IMR-90 (cell line): ENCODE measurements around the gene EFHC2. TPM values are rescaled to one million over a fixed set of nuclear protein-coding genes. Genes with fewer than 3 reads are reported as not detected.

ENCODE experiments used
- ATAC-seq: fragments of 200-7000 bp; cut with Tn5 transposase; 2 replicates; pipeline ENCODE4 v1.9.1; 2020; ENCODE audit warnings: low read depth, mild to moderate bottlenecking, moderate library complexity
- BruUV-seq: library from RNA; stranded (reverse); fragments of 400-500 nt; replicated peaks from 2 replicates; lab custom pipeline; 2021; lab: Mats Ljungman, UMichigan
- CTCF ChIA-PET: fragments of 300-600 bp; formaldehyde crosslinking; extraction: SDS; loops from one replicate; lab custom pipeline; 2021; ENCODE audit warnings: antibody characterized with exemption; lab: Yijun Ruan, JAX
- POLR2A ChIA-PET: fragments of 300-600 bp; sonication (Branson Sonifier 250); formaldehyde crosslinking; loops from one replicate; lab custom pipeline; 2022; ENCODE audit warnings: antibody characterized with exemption; ENCODE audit not compliant: unreplicated experiment; lab: Charles Lee
- DNase-seq: peaks from one replicate; pipeline ENCODE4 v3.0.0; 2013
- H2AFZ ChIP-seq: replicated peaks from 2 replicates; pipeline ENCODE3; 2013; ENCODE audit warnings: low read length, mild to moderate bottlenecking; ENCODE audit not compliant: poor library complexity
- H2AK5ac ChIP-seq: 2 replicates; pipeline ENCODE4 v1.6.1; 2013; ENCODE audit warnings: low read depth, low read length, inconsistent platforms
- H2AK9ac ChIP-seq: replicated peaks from 2 replicates; pipeline ENCODE3; 2013; ENCODE audit warnings: mild to moderate bottlenecking, low read depth, low read length, moderate library complexity; ENCODE audit not compliant: poor library complexity
- H2BK120ac ChIP-seq: 2 replicates; pipeline ENCODE4 v1.6.1; 2013; ENCODE audit warnings: low read depth, low read length, inconsistent platforms
- H2BK15ac ChIP-seq: 3 replicates; pipeline ENCODE4 v1.6.1; 2013; ENCODE audit warnings: low read depth, low read length, inconsistent platforms
- H2BK20ac ChIP-seq: 2 replicates; pipeline ENCODE4 v1.6.1; 2013; ENCODE audit warnings: low read depth, mild to moderate bottlenecking, inconsistent platforms, low read length, moderate library complexity
- H2BK5ac ChIP-seq: 2 replicates; pipeline ENCODE4 v1.6.1; 2013; ENCODE audit warnings: mild to moderate bottlenecking, low read depth, low read length, inconsistent platforms; ENCODE audit not compliant: poor library complexity, severe bottlenecking
- H3K14ac ChIP-seq: replicated peaks from 2 replicates; pipeline ENCODE4 v1.6.1; 2013; ENCODE audit warnings: low read depth, low read length, inconsistent platforms
- H3K18ac ChIP-seq: 2 replicates; pipeline ENCODE4 v1.6.1; 2013; ENCODE audit warnings: low read depth, low read length, control low read depth
- H3K23ac ChIP-seq: 2 replicates; pipeline ENCODE4 v1.6.1; 2013; ENCODE audit warnings: low read depth, low read length, inconsistent platforms
- H3K27ac ChIP-seq: 2 replicates; pipeline ENCODE4 v1.5.1; 2013; ENCODE audit warnings: mild to moderate bottlenecking, control low read depth, low read length; ENCODE audit not compliant: insufficient read depth
- H3K27me3 ChIP-seq: 2 replicates; pipeline ENCODE4 v1.6.1; 2013; ENCODE audit warnings: low read length; ENCODE audit not compliant: control insufficient read depth, insufficient read depth
- H3K36me3 ChIP-seq: 2 replicates; pipeline ENCODE4 v1.6.1; 2013; ENCODE audit warnings: low read length, mixed read lengths; ENCODE audit not compliant: control insufficient read depth, insufficient read depth
- H3K4ac ChIP-seq: 2 replicates; pipeline ENCODE4 v1.6.1; 2013; ENCODE audit warnings: low read depth, low read length, inconsistent platforms
- H3K4me1 ChIP-seq: 2 replicates; pipeline ENCODE4 v1.6.1; 2013; ENCODE audit warnings: low read length, mixed read lengths; ENCODE audit not compliant: control insufficient read depth, insufficient read depth
- H3K4me2 ChIP-seq: 2 replicates; pipeline ENCODE4 v1.6.1; 2013; ENCODE audit warnings: low read depth, mild to moderate bottlenecking, control low read depth, low read length, moderate library complexity
- H3K4me3 ChIP-seq: 2 replicates; pipeline ENCODE4 v1.5.1; 2013; ENCODE audit warnings: low read depth, mild to moderate bottlenecking, control low read depth, low read length, moderate library complexity; ENCODE audit not compliant: insufficient read depth
- H3K56ac ChIP-seq: 2 replicates; pipeline ENCODE4 v1.6.1; 2013; ENCODE audit warnings: low read length, inconsistent platforms; ENCODE audit not compliant: insufficient read depth; ENCODE audit errors: extremely low read depth
- H3K79me1 ChIP-seq, 2 experiments: 2 replicates each; pipeline ENCODE4 v1.6.1; 2013; ENCODE audit warnings: low read length in 2 of 2, inconsistent platforms in 1 of 2, low read depth in 1 of 2
- H3K9ac ChIP-seq: 2 replicates; pipeline ENCODE4 v1.6.1; 2013; ENCODE audit warnings: low read depth, low read length, control low read depth
- H3K9me1 ChIP-seq: 2 replicates; pipeline ENCODE4 v1.6.1; 2013; ENCODE audit warnings: low read length, inconsistent platforms; ENCODE audit not compliant: insufficient read depth
- H3K9me3 ChIP-seq: 2 replicates; pipeline ENCODE4 v1.6.1; 2013; ENCODE audit warnings: low read length; ENCODE audit not compliant: control insufficient read depth, insufficient read depth
- H4K20me1 ChIP-seq: 2 replicates; pipeline ENCODE4 v1.6.1; 2013; ENCODE audit warnings: low read length, inconsistent platforms; ENCODE audit not compliant: insufficient read depth
- H4K5ac ChIP-seq: 2 replicates; pipeline ENCODE4 v1.6.1; 2013; ENCODE audit warnings: mild to moderate bottlenecking, low read depth, low read length, control low read depth
- H4K8ac ChIP-seq, 2 experiments: 2 replicates each; pipeline ENCODE4 v1.6.1; 2013; ENCODE audit warnings: low read depth in 2 of 2, low read length in 2 of 2, control low read depth in 1 of 2, inconsistent platforms in 1 of 2
- H4K91ac ChIP-seq: 2 replicates; pipeline ENCODE4 v1.6.1; 2013; ENCODE audit warnings: low read depth, low read length, inconsistent platforms; ENCODE audit not compliant: insufficient read depth
- BHLHE40 ChIP-seq: fragments of 150-350 bp; IDR thresholded peaks from 2 replicates; pipeline ENCODE4 v1.6.1; 2016; ENCODE audit warnings: mild to moderate bottlenecking, low read depth, low read length
- CEBPB ChIP-seq: IDR thresholded peaks from 2 replicates; pipeline ENCODE4 v1.6.1; 2012; ENCODE audit warnings: low read depth, low read length, improper control_type of control experiment
- CHD1 ChIP-seq: IDR thresholded peaks from 2 replicates; pipeline ENCODE4 v1.6.1; 2012; ENCODE audit warnings: low read depth, low read length, improper control_type of control experiment
- FOS ChIP-seq: fragments of 150-350 bp; IDR thresholded peaks from 2 replicates; pipeline ENCODE4 v1.6.1; 2016; ENCODE audit warnings: low read depth, low read length
- MAFK ChIP-seq: IDR thresholded peaks from 2 replicates; pipeline ENCODE4 v1.6.1; 2012; ENCODE audit warnings: low read depth, low read length, improper control_type of control experiment
- MAZ ChIP-seq: IDR thresholded peaks from 2 replicates; pipeline ENCODE4 v1.6.1; 2012; ENCODE audit warnings: low read depth, mild to moderate bottlenecking, low read length, improper control_type of control experiment, moderate library complexity, borderline replicate concordance
- MXI1 ChIP-seq: IDR thresholded peaks from 2 replicates; pipeline ENCODE4 v1.6.1; 2012; ENCODE audit warnings: low read depth, mild to moderate bottlenecking, low read length, moderate library complexity, borderline replicate concordance
- NFE2L2 ChIP-seq: fragments of 150-350 bp; IDR thresholded peaks from 2 replicates; pipeline ENCODE4 v1.6.1; 2016; ENCODE audit warnings: low read depth, mild to moderate bottlenecking, low read length
- RAD21 ChIP-seq: IDR thresholded peaks from 2 replicates; pipeline ENCODE4 v1.6.1; 2012; ENCODE audit warnings: low read length, improper control_type of control experiment
- RCOR1 ChIP-seq: IDR thresholded peaks from 2 replicates; pipeline ENCODE4 v1.6.1; 2012; ENCODE audit warnings: mild to moderate bottlenecking, low read length, improper control_type of control experiment; ENCODE audit not compliant: insufficient replicate concordance
- RFX5 ChIP-seq: IDR thresholded peaks from 2 replicates; pipeline ENCODE4 v1.8.0; 2012; ENCODE audit warnings: low read depth, mild to moderate bottlenecking, low read length, moderate library complexity
- SMC3 ChIP-seq: fragments of 150-350 bp; IDR thresholded peaks from 2 replicates; pipeline ENCODE4 v1.6.1; 2016; ENCODE audit warnings: low read depth, mild to moderate bottlenecking, antibody characterized with exemption, low read length, moderate library complexity
- WGBS, 2 experiments: methylation state at CpG; one replicate each; pipeline versions ENCODE4 v1.1.5 to v1.1.7; 2013; ENCODE audit warnings: missing lambda C conversion rate in 2 of 2; ENCODE audit not compliant: insufficient read length in 1 of 2; ENCODE audit errors: extremely low coverage in 2 of 2; 5-methylcytosine and 5-hydroxymethylcytosine counted together
- dilution Hi-C: fragments of 300-500 bp; cut with HindIII; formaldehyde crosslinking; loops from one replicate; pipeline ENCODE4 v1.14.3; 2018; ENCODE audit warnings: low sequenced_read_pairs; ENCODE audit not compliant: unreplicated experiment
- in situ Hi-C: fragments of 300-500 bp; cut with MboI; formaldehyde crosslinking; loops from 3 replicates; pipeline ENCODE4 v1.14.3; 2019; ENCODE audit warnings: low sequenced_read_pairs, inconsistent platforms, mixed read lengths
- intact Hi-C: fragments of 100-400 bp; cut with micrococcal nuclease; formaldehyde crosslinking; loops from 2 replicates; pipeline ENCODE4 v1.10.0; 2022
- polyA plus RNA-seq, 3 experiments: library from polyadenylated mRNA; depleted of rRNA; stranded (reverse); fragments of >200 nt; gene quantifications; 2 replicates each; pipeline ENCODE4 v1.2.3, GENCODE V29; 2012; ENCODE audit warnings: low replicate concordance in 1 of 3
- total RNA-seq: library from RNA; depleted of rRNA; stranded (reverse); fragments of >200 nt; gene quantifications from 2 replicates; pipeline ENCODE4 v1.2.3, GENCODE V29; 2012
- TF ChIP-seq, protein P1 (sequence below): fragments of 150-350 bp; IDR thresholded peaks from 2 replicates; pipeline ENCODE4 v1.6.1; 2017; ENCODE audit warnings: mild to moderate bottlenecking, antibody characterized with exemption, low read length, low read depth
- TF ChIP-seq, protein P2 (sequence below): fragments of 150-350 bp; IDR thresholded peaks from 2 replicates; pipeline ENCODE4 v1.6.1; 2016; ENCODE audit warnings: low read depth, mild to moderate bottlenecking, low read length, moderate library complexity, borderline replicate concordance

The EFHC2 gene
- total and polyA plus RNA-seq, 2 of the 4 experiments (the other 2 are of a cell fraction) = 0.18 to 0.24 TPM

DNA sequence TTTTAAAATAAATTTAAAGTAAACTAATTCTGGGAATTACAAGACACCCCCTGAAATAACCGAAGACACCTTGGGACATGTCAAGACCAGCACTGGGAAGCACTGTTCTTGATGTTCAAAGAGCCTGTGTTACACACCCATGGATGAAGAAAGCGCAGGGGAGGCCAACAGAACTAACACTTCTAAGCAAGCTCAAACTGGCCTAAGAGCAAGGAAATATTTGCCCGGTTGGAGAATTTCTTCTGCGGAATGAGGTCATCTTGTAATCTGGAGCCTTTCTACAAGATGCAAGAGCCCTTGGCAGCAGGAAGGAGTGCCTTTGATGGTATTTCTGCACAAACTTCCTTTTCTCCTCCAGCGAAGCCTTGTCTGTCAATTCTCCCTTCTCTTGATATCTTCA lies 9.3 kb upstream of the EFHC2 start:
- WGBS, 2 experiments = 40% methylated on average over 1 of the region's 5 CpGs; no CpG with 5 or more reads in 1 of the 2 experiments

More for the DNA sequence above, 9.3 kb upstream of the EFHC2 start:
- Histone ChIP-seq H2BK15ac (no peak overlapping the region), H2BK5ac (no peak overlapping the region), H3K4ac (no peak overlapping the region), H3K56ac (no peak overlapping the region), H3K23ac (no peak overlapping the region), H4K5ac (no peak overlapping the region), H3K9me1 (no peaks in the 10 kb centered on the region), H3K4me1 (no peaks in the 10 kb centered on the region), H3K36me3 (no peaks in the 10 kb centered on the region), H2AK9ac (no peak overlapping the region), H4K20me1 (no peaks in the 10 kb centered on the region), H3K9me3 (no peaks in the 10 kb centered on the region), H2AK5ac (no peak overlapping the region), H2BK120ac (no peak overlapping the region), H3K18ac (no peak overlapping the region), H2BK20ac (no peak overlapping the region), H3K4me3 (no peak overlapping the region), H3K27ac (no peak overlapping the region), H3K4me2 (no peak overlapping the region), H4K8ac (no peak overlapping the region), H3K9ac (no peak overlapping the region), H3K14ac (no peak overlapping the region), H4K91ac (no peak overlapping the region), H3K27me3 (no peaks in the 10 kb centered on the region), H3K79me1 (no peaks in the 10 kb centered on the region), H2AFZ (no peak overlapping the region)
- DNase-seq (no peak), ATAC-seq (no peak)
- intact Hi-C loops (no loop called here), dilution Hi-C loops (no loop called here), in situ Hi-C loops (no loop called here)
- POLR2A ChIA-PET = no interaction called here
- no peak for TF ChIP-seq SMC3
- no peak for TF ChIP-seq FOS
- TF ChIP-seq CEBPB = no peak
- TF ChIP-seq BHLHE40 = no peak
- no peak for TF ChIP-seq RCOR1
- TF ChIP-seq MXI1 = no peak
- TF ChIP-seq MAZ = no peak
- TF ChIP-seq, protein P1, sequence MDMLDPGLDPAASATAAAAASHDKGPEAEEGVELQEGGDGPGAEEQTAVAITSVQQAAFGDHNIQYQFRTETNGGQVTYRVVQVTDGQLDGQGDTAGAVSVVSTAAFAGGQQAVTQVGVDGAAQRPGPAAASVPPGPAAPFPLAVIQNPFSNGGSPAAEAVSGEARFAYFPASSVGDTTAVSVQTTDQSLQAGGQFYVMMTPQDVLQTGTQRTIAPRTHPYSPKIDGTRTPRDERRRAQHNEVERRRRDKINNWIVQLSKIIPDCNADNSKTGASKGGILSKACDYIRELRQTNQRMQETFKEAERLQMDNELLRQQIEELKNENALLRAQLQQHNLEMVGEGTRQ = no peak
- TF ChIP-seq RFX5 = no peak
- TF ChIP-seq CHD1 = no peak
- TF ChIP-seq MAFK = no peak
- TF ChIP-seq NFE2L2 = no peak
- TF ChIP-seq RAD21 = no peak
- TF ChIP-seq, protein P2, sequence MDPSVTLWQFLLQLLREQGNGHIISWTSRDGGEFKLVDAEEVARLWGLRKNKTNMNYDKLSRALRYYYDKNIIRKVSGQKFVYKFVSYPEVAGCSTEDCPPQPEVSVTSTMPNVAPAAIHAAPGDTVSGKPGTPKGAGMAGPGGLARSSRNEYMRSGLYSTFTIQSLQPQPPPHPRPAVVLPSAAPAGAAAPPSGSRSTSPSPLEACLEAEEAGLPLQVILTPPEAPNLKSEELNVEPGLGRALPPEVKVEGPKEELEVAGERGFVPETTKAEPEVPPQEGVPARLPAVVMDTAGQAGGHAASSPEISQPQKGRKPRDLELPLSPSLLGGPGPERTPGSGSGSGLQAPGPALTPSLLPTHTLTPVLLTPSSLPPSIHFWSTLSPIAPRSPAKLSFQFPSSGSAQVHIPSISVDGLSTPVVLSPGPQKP = no peak
- CTCF ChIA-PET = no interaction called here
- no TSS peak for BruUV-seq
